HepG2 (cell line): Measurements from ENCODE around the gene FNDC8.

Source experiments
- POLR2AphosphoS2 ChIP-seq: IDR thresholded peaks from 2 replicates; pipeline ENCODE4 v1.6.1; 2011; ENCODE audit warnings: low read depth, low read length, improper control_type of control experiment
- RCOR2 ChIP-seq: IDR thresholded peaks from 2 replicates; pipeline ENCODE4 v1.6.1; 2016; ENCODE audit warnings: missing biosample characterization, missing genetic modification reagents
- ZKSCAN8 ChIP-seq: IDR thresholded peaks from 2 replicates; pipeline ENCODE4 v1.6.1; 2016; ENCODE audit warnings: borderline replicate concordance, missing genetic modification reagents, missing compliant biosample characterization

DNA sequence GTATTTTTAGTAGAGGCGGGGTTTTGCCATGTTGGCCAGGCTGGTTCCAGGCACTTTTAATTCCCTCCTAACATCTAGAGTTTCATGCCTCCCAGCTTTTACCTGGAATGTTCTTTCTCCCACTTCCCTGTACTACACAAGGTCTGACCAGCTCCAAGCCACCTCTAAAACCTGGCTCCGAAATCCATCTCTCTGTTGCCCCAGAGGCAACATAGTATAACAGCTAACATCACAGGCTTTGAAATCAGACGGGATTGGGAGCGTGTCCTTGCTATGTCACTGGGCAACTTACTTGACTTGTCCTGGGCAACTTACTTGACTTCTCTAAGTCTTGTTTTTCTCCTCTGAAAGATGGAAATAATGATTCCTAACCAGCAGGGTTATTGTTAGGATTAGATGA, 41.3 kb downstream of the FNDC8 start:
- TF ChIP-seq ZKSCAN8: no peak
- no peak for TF ChIP-seq RCOR2 (CRISPR knock-in tag)
- TF ChIP-seq POLR2AphosphoS2: no peak
